ENCODE data around the gene MTMR3.

MTMR3 gene

GRCh38 chr22:30041475-30041874 is 158.5 kb downstream of the MTMR3 start:
- no peaks in the 10 kb centered on the region for H3K27me3 ChIP-seq (ENCODE audit: control insufficient read depth in 1 of 2, insufficient read depth in 2 of 2, low read length in 2 of 2)
- no peak overlapping the region for H3K4me3 ChIP-seq (ENCODE audit: low read depth in 1 of 2, low read length in 2 of 2)
- no peak overlapping the region for H3K27ac ChIP-seq (ENCODE audit: low read depth, low read length)
- H3K36me3 ChIP-seq (ENCODE audit: control insufficient read depth in 1 of 2, insufficient read depth in 2 of 2, low read length in 2 of 2): no peaks in the 10 kb centered on the region
- H3K9ac ChIP-seq (ENCODE audit: low read depth in 1 of 2, low read length in 2 of 2): no peak overlapping the region
- no peaks in the 10 kb centered on the region for H3K9me3 ChIP-seq (ENCODE audit: control insufficient read depth in 1 of 2, low read length in 2 of 2)
- peaks cover 17 to 25% of the 10 kb centered on the region in 2 donors for H3K4me1 ChIP-seq (ENCODE audit: control insufficient read depth in 1 of 2, insufficient read depth in 2 of 2, low read length in 2 of 2)

GRCh38 chr22:30041881-30042280 is 158.9 kb downstream of the MTMR3 start:
- no peaks in the 10 kb centered on the region for H3K9me3 ChIP-seq (ENCODE audit: control insufficient read depth in 1 of 2, low read length in 2 of 2)
- H3K4me1 ChIP-seq (ENCODE audit: control insufficient read depth in 1 of 2, insufficient read depth in 2 of 2, low read length in 2 of 2): peaks cover 17 to 25% of the 10 kb centered on the region in 2 donors
- no peaks in the 10 kb centered on the region for H3K27me3 ChIP-seq (ENCODE audit: control insufficient read depth in 1 of 2, insufficient read depth in 2 of 2, low read length in 2 of 2)
- no peak overlapping the region for H3K9ac ChIP-seq (ENCODE audit: low read depth in 1 of 2, low read length in 2 of 2)
- H3K4me3 ChIP-seq (ENCODE audit: low read depth in 1 of 2, low read length in 2 of 2): no peak overlapping the region
- H3K36me3 ChIP-seq (ENCODE audit: control insufficient read depth in 1 of 2, insufficient read depth in 2 of 2, low read length in 2 of 2): no peaks in the 10 kb centered on the region
- H3K27ac ChIP-seq (ENCODE audit: low read depth, low read length): no peak overlapping the region

- no peak overlapping the region for H3K27ac ChIP-seq (ENCODE audit: low read depth, low read length)
- no peaks in the 10 kb centered on the region for H3K36me3 ChIP-seq (ENCODE audit: control insufficient read depth in 1 of 2, insufficient read depth in 2 of 2, low read length in 2 of 2)
- no peak overlapping the region for H3K9ac ChIP-seq (ENCODE audit: low read depth in 1 of 2, low read length in 2 of 2)
- peaks cover 17 to 25% of the 10 kb centered on the region in 2 donors for H3K4me1 ChIP-seq (ENCODE audit: control insufficient read depth in 1 of 2, insufficient read depth in 2 of 2, low read length in 2 of 2)
- H3K4me3 ChIP-seq (ENCODE audit: low read depth in 1 of 2, low read length in 2 of 2): no peak overlapping the region
- no peaks in the 10 kb centered on the region for H3K27me3 ChIP-seq (ENCODE audit: control insufficient read depth in 1 of 2, insufficient read depth in 2 of 2, low read length in 2 of 2)
- H3K9me3 ChIP-seq (ENCODE audit: control insufficient read depth in 1 of 2, low read length in 2 of 2): no peaks in the 10 kb centered on the region
These were observed 160.2 kb downstream of the MTMR3 start for GRCh38 chr22:30043161-30043560.

GRCh38 chr22:30044369-30044768 is 161.4 kb downstream of the MTMR3 start:
- Histone ChIP-seq H3K36me3 (ENCODE audit: control insufficient read depth in 1 of 2, insufficient read depth in 2 of 2, low read length in 2 of 2) (no peaks in the 10 kb centered on the region), H3K4me3 (ENCODE audit: low read depth in 1 of 2, low read length in 2 of 2) (no peak overlapping the region), H3K9ac (ENCODE audit: low read depth in 1 of 2, low read length in 2 of 2) (no peak overlapping the region), H3K9me3 (ENCODE audit: control insufficient read depth in 1 of 2, low read length in 2 of 2) (no peaks in the 10 kb centered on the region), H3K27ac (ENCODE audit: low read depth, low read length) (no peak overlapping the region), H3K27me3 (ENCODE audit: control insufficient read depth in 1 of 2, insufficient read depth in 2 of 2, low read length in 2 of 2) (no peaks in the 10 kb centered on the region), H3K4me1 (ENCODE audit: control insufficient read depth in 1 of 2, insufficient read depth in 2 of 2, low read length in 2 of 2) (peaks cover 13 to 25% of the 10 kb centered on the region in 2 donors)

GRCh38 chr22:30044881-30045493 is 162.0 kb downstream of the MTMR3 start:
- Histone ChIP-seq H3K9ac (ENCODE audit: low read depth in 1 of 2, low read length in 2 of 2) (no peak overlapping the region), H3K27me3 (ENCODE audit: control insufficient read depth in 1 of 2, insufficient read depth in 2 of 2, low read length in 2 of 2) (no peaks in the 10 kb centered on the region), H3K36me3 (ENCODE audit: control insufficient read depth in 1 of 2, insufficient read depth in 2 of 2, low read length in 2 of 2) (no peaks in the 10 kb centered on the region), H3K27ac (ENCODE audit: low read depth, low read length) (no peak overlapping the region), H3K4me3 (ENCODE audit: low read depth in 1 of 2, low read length in 2 of 2) (no peak overlapping the region), H3K4me1 (ENCODE audit: control insufficient read depth in 1 of 2, insufficient read depth in 2 of 2, low read length in 2 of 2) (peaks cover 13 to 25% of the 10 kb centered on the region in 2 donors), H3K9me3 (ENCODE audit: control insufficient read depth in 1 of 2, low read length in 2 of 2) (no peaks in the 10 kb centered on the region)

- no peak overlapping the region for H3K4me3 ChIP-seq (ENCODE audit: low read depth in 1 of 2, low read length in 2 of 2)
- H3K4me1 ChIP-seq (ENCODE audit: control insufficient read depth in 1 of 2, insufficient read depth in 2 of 2, low read length in 2 of 2): peaks cover 13 to 25% of the 10 kb centered on the region in 2 donors
- no peak overlapping the region for H3K9ac ChIP-seq (ENCODE audit: low read depth in 1 of 2, low read length in 2 of 2)
- H3K9me3 ChIP-seq (ENCODE audit: control insufficient read depth in 1 of 2, low read length in 2 of 2): no peaks in the 10 kb centered on the region
- H3K27me3 ChIP-seq (ENCODE audit: control insufficient read depth in 1 of 2, insufficient read depth in 2 of 2, low read length in 2 of 2): no peaks in the 10 kb centered on the region
- H3K27ac ChIP-seq (ENCODE audit: low read depth, low read length): no peak overlapping the region
- no peaks in the 10 kb centered on the region for H3K36me3 ChIP-seq (ENCODE audit: control insufficient read depth in 1 of 2, insufficient read depth in 2 of 2, low read length in 2 of 2)
These were observed 162.5 kb downstream of the MTMR3 start for GRCh38 chr22:30045494-30045887.

- Histone ChIP-seq H3K9me3 (ENCODE audit: control insufficient read depth in 1 of 2, low read length in 2 of 2) (no peaks in the 10 kb centered on the region), H3K4me1 (ENCODE audit: control insufficient read depth in 1 of 2, insufficient read depth in 2 of 2, low read length in 2 of 2) (peaks cover 13 to 25% of the 10 kb centered on the region in 2 donors), H3K27ac (ENCODE audit: low read depth, low read length) (no peak overlapping the region), H3K36me3 (ENCODE audit: control insufficient read depth in 1 of 2, insufficient read depth in 2 of 2, low read length in 2 of 2) (no peaks in the 10 kb centered on the region), H3K4me3 (ENCODE audit: low read depth in 1 of 2, low read length in 2 of 2) (no peak overlapping the region), H3K9ac (ENCODE audit: low read depth in 1 of 2, low read length in 2 of 2) (no peak overlapping the region), H3K27me3 (ENCODE audit: control insufficient read depth in 1 of 2, insufficient read depth in 2 of 2, low read length in 2 of 2) (no peaks in the 10 kb centered on the region)
These were observed 163.1 kb downstream of the MTMR3 start for GRCh38 chr22:30045901-30046715.

GRCh38 chr22:30046716-30047363 is 163.9 kb downstream of the MTMR3 start:
- H3K27me3 ChIP-seq (ENCODE audit: control insufficient read depth in 1 of 2, insufficient read depth in 2 of 2, low read length in 2 of 2): no peaks in the 10 kb centered on the region
- H3K4me3 ChIP-seq (ENCODE audit: low read depth in 1 of 2, low read length in 2 of 2): no peak overlapping the region
- no peaks in the 10 kb centered on the region for H3K9me3 ChIP-seq (ENCODE audit: control insufficient read depth in 1 of 2, low read length in 2 of 2)
- no peak overlapping the region for H3K27ac ChIP-seq (ENCODE audit: low read depth, low read length)
- no peaks in the 10 kb centered on the region for H3K36me3 ChIP-seq (ENCODE audit: control insufficient read depth in 1 of 2, insufficient read depth in 2 of 2, low read length in 2 of 2)
- no peak overlapping the region for H3K9ac ChIP-seq (ENCODE audit: low read depth in 1 of 2, low read length in 2 of 2)
- peaks cover 13 to 25% of the 10 kb centered on the region in 2 donors for H3K4me1 ChIP-seq (ENCODE audit: control insufficient read depth in 1 of 2, insufficient read depth in 2 of 2, low read length in 2 of 2)

GRCh38 chr22:30047364-30047738 is 164.4 kb downstream of the MTMR3 start:
- H3K9ac ChIP-seq (ENCODE audit: low read depth in 1 of 2, low read length in 2 of 2): no peak overlapping the region
- no peak overlapping the region for H3K27ac ChIP-seq (ENCODE audit: low read depth, low read length)
- H3K9me3 ChIP-seq (ENCODE audit: control insufficient read depth in 1 of 2, low read length in 2 of 2): no peaks in the 10 kb centered on the region
- H3K36me3 ChIP-seq (ENCODE audit: control insufficient read depth in 1 of 2, insufficient read depth in 2 of 2, low read length in 2 of 2): no peaks in the 10 kb centered on the region
- no peaks in the 10 kb centered on the region for H3K27me3 ChIP-seq (ENCODE audit: control insufficient read depth in 1 of 2, insufficient read depth in 2 of 2, low read length in 2 of 2)
- peaks cover 13 to 25% of the 10 kb centered on the region in 2 donors for H3K4me1 ChIP-seq (ENCODE audit: control insufficient read depth in 1 of 2, insufficient read depth in 2 of 2, low read length in 2 of 2)
- H3K4me3 ChIP-seq (ENCODE audit: low read depth in 1 of 2, low read length in 2 of 2): peak overlapping the region; percentile 0 to 4

GRCh38 chr22:30048681-30049080 is 165.7 kb downstream of the MTMR3 start:
- Histone ChIP-seq H3K9me3 (ENCODE audit: control insufficient read depth in 1 of 2, low read length in 2 of 2) (no peaks in the 10 kb centered on the region), H3K36me3 (ENCODE audit: control insufficient read depth in 1 of 2, insufficient read depth in 2 of 2, low read length in 2 of 2) (no peaks in the 10 kb centered on the region), H3K4me3 (ENCODE audit: low read depth in 1 of 2, low read length in 2 of 2) (no peak overlapping the region), H3K27me3 (ENCODE audit: control insufficient read depth in 1 of 2, insufficient read depth in 2 of 2, low read length in 2 of 2) (no peaks in the 10 kb centered on the region), H3K9ac (ENCODE audit: low read depth in 1 of 2, low read length in 2 of 2) (no peak overlapping the region), H3K4me1 (ENCODE audit: control insufficient read depth in 1 of 2, insufficient read depth in 2 of 2, low read length in 2 of 2) (peaks cover 12 to 13% of the 10 kb centered on the region in 2 donors), H3K27ac (ENCODE audit: low read depth, low read length) (no peak overlapping the region)
